Naive thymus-derived CD4-positive, alpha-beta T cell (primary cell): Measurements from ENCODE around the gene GPAT2. TPM values are rescaled to one million over a fixed set of nuclear protein-coding genes. Genes with fewer than 3 reads are reported as not detected.
"Not testable (repeated sequence)": the region's sequence is repeated elsewhere in the genome, so short reads cannot be mapped to it uniquely, and the experiment has no call there.

Experiments used
- ATAC-seq: fragments of 150-1000 bp; cut with Tn5 transposase; 2 replicates; pipeline ENCODE4 v1.10.0; 2021; ENCODE audit warnings: mild to moderate bottlenecking, moderate library complexity
- CTCF ChIA-PET: fragments of 350-600 bp; sonication (Branson Sonifier 250); formaldehyde crosslinking; loops from one replicate; lab custom pipeline; 2021; ENCODE audit warnings: antibody characterized with exemption; lab: Charles Lee
- POLR2A ChIA-PET: fragments of 350-600 bp; sonication (Branson Sonifier 250); formaldehyde crosslinking; loops from one replicate; lab custom pipeline; 2021; ENCODE audit warnings: antibody characterized with exemption, inconsistent platforms; lab: Charles Lee
- DNase-seq, 9 donors: peaks; one replicate each; pipeline versions ENCODE4 v3.0.0 to v3.0.0-alpha.2; 2020 to 2022; ENCODE audit warnings: mixed read lengths in 1 of 9
- H3K27ac ChIP-seq: one replicate; pipeline ENCODE4 v1.7.0; 2013; ENCODE audit warnings: mild to moderate bottlenecking, low read depth, low read length, moderate library complexity
- H3K27me3 ChIP-seq, 2 donors: one replicate each; pipeline ENCODE4 v1.7.0; 2013; ENCODE audit warnings: low read length in 2 of 2, mild to moderate bottlenecking in 2 of 2, moderate library complexity in 2 of 2; ENCODE audit not compliant: control insufficient read depth in 2 of 2, insufficient read depth in 2 of 2
- H3K36me3 ChIP-seq, 3 experiments: 1 replicate in 2 of 3; 2 replicates in 1 of 3; pipeline ENCODE4 v1.7.0; 2013; ENCODE audit warnings: low read length in 3 of 3, mild to moderate bottlenecking in 3 of 3, moderate library complexity in 1 of 3; ENCODE audit not compliant: insufficient read depth in 3 of 3, control insufficient read depth in 2 of 3
- H3K4me1 ChIP-seq, 2 donors: one replicate each; pipeline ENCODE4 v1.7.0; 2013; ENCODE audit warnings: low read length in 2 of 2, mild to moderate bottlenecking in 2 of 2, moderate library complexity in 1 of 2; ENCODE audit not compliant: control insufficient read depth in 2 of 2, insufficient read depth in 2 of 2
- H3K4me3 ChIP-seq: 2 replicates; pipeline ENCODE4 v1.7.0; 2013; ENCODE audit warnings: mild to moderate bottlenecking, low read length
- H3K9me3 ChIP-seq, 3 experiments: 1 replicate in 2 of 3; 2 replicates in 1 of 3; pipeline ENCODE4 v1.7.0; 2013; ENCODE audit warnings: low read length in 3 of 3; ENCODE audit not compliant: control insufficient read depth in 2 of 3
- H3K27ac Mint-ChIP-seq, 9 donors: one replicate each; pipeline ENCODE4 v1.8.0; 2020 to 2022; ENCODE audit warnings: mixed read lengths in 9 of 9, mild to moderate bottlenecking in 8 of 9, moderate library complexity in 5 of 9, inconsistent platforms in 2 of 9
- H3K27me3 Mint-ChIP-seq, 5 donors: one replicate each; pipeline ENCODE4 v1.8.0; 2021 to 2022; ENCODE audit warnings: mixed read lengths in 5 of 5, mild to moderate bottlenecking in 1 of 5
- H3K36me3 Mint-ChIP-seq, 5 donors: one replicate each; pipeline ENCODE4 v1.8.0; 2020 to 2022; ENCODE audit warnings: mixed read lengths in 5 of 5, mild to moderate bottlenecking in 3 of 5, inconsistent platforms in 1 of 5
- H3K4me1 Mint-ChIP-seq, 7 donors: one replicate each; pipeline ENCODE4 v1.8.0; 2020 to 2022; ENCODE audit warnings: mixed read lengths in 7 of 7, mild to moderate bottlenecking in 3 of 7, inconsistent platforms in 1 of 7
- H3K4me3 Mint-ChIP-seq, 10 donors: one replicate each; pipeline ENCODE4 v1.8.0; 2020 to 2022; ENCODE audit warnings: mild to moderate bottlenecking in 10 of 10, mixed read lengths in 10 of 10, moderate library complexity in 6 of 10, inconsistent platforms in 2 of 10
- H3K9me3 Mint-ChIP-seq, 11 donors: one replicate each; pipeline ENCODE4 v1.8.0; 2020 to 2022; ENCODE audit warnings: mixed read lengths in 11 of 11, mild to moderate bottlenecking in 4 of 11, inconsistent platforms in 1 of 11, moderate library complexity in 1 of 11
- intact Hi-C, 2 donors: fragments of 100-400 bp; cut with micrococcal nuclease; formaldehyde crosslinking; loops; one replicate each; pipeline ENCODE4 v1.15.1; 2023
- polyA plus RNA-seq, 2 donors: library from polyadenylated mRNA; unstranded; fragments of 300-500 nt; fragmentation: Illumina TruSeq; gene quantifications; one replicate each; pipeline ENCODE4 v1.2.3, GENCODE V29; 2021
- total RNA-seq, 6 experiments: library from RNA in 5 of 6; stranded (reverse) in 5 of 6; gene quantifications; 1 replicate in 5 of 6; 2 replicates in 1 of 6; pipeline ENCODE4 v1.2.3 and lab custom pipeline; 2021 to 2026

Gene GPAT2
- total and polyA plus RNA-seq, 7 experiments from 2014 or later, result 0.34 to 11.3 (median 3.7) TPM

- H3K4me1 Mint-ChIP-seq, POLR2A ChIA-PET, H3K27ac Mint-ChIP-seq, H3K4me3 Mint-ChIP-seq, H3K27me3 Mint-ChIP-seq, DNase-seq, H3K9me3 ChIP-seq, H3K36me3 ChIP-seq, CTCF ChIA-PET, ATAC-seq, H3K4me1 ChIP-seq, H3K27ac ChIP-seq, H3K27me3 ChIP-seq, H3K36me3 Mint-ChIP-seq, H3K4me3 ChIP-seq, intact Hi-C loops: not testable (repeated sequence)
- peaks cover 0 to 11% (median 4%) of the 10 kb centered on the region in 11 donors for H3K9me3 Mint-ChIP-seq
Observed at GRCh38 chr2:96070351-96070750, 35.6 kb upstream of the GPAT2 start.

- H3K27ac ChIP-seq, H3K27ac Mint-ChIP-seq, H3K4me1 Mint-ChIP-seq, H3K4me3 Mint-ChIP-seq, intact Hi-C loops, CTCF ChIA-PET, H3K4me3 ChIP-seq, H3K4me1 ChIP-seq, H3K36me3 ChIP-seq, H3K9me3 ChIP-seq, POLR2A ChIA-PET, H3K27me3 Mint-ChIP-seq, ATAC-seq, DNase-seq, H3K27me3 ChIP-seq, H3K36me3 Mint-ChIP-seq, H3K9me3 Mint-ChIP-seq: not testable (repeated sequence)
Observed at GRCh38 chr2:96069878-96070277, 35.2 kb upstream of the GPAT2 start.

- CTCF ChIA-PET, H3K4me3 Mint-ChIP-seq, POLR2A ChIA-PET, ATAC-seq, H3K27ac ChIP-seq, H3K27me3 Mint-ChIP-seq, H3K36me3 Mint-ChIP-seq, H3K4me1 ChIP-seq, H3K9me3 ChIP-seq, H3K27me3 ChIP-seq, H3K4me3 ChIP-seq, DNase-seq, H3K27ac Mint-ChIP-seq, H3K9me3 Mint-ChIP-seq, H3K36me3 ChIP-seq, intact Hi-C loops, H3K4me1 Mint-ChIP-seq: not testable (repeated sequence)
Observed at GRCh38 chr2:96067902-96068581, 33.3 kb upstream of the GPAT2 start.

- H3K9me3 ChIP-seq, CTCF ChIA-PET, H3K4me1 Mint-ChIP-seq, H3K27ac ChIP-seq, H3K27me3 Mint-ChIP-seq, POLR2A ChIA-PET, H3K4me3 Mint-ChIP-seq, H3K4me3 ChIP-seq, intact Hi-C loops, H3K4me1 ChIP-seq, ATAC-seq, H3K27me3 ChIP-seq, DNase-seq, H3K9me3 Mint-ChIP-seq, H3K36me3 ChIP-seq, H3K36me3 Mint-ChIP-seq: not testable (repeated sequence)
- peak overlapping the region in 2 of 9 donors; percentile 2 to 6 for H3K27ac Mint-ChIP-seq
Observed at GRCh38 chr2:96067098-96067660, 32.5 kb upstream of the GPAT2 start.

- H3K4me3 ChIP-seq, H3K4me1 ChIP-seq, H3K27me3 Mint-ChIP-seq, H3K9me3 Mint-ChIP-seq, H3K27me3 ChIP-seq, CTCF ChIA-PET, H3K27ac Mint-ChIP-seq, H3K27ac ChIP-seq, intact Hi-C loops, POLR2A ChIA-PET, DNase-seq, H3K4me3 Mint-ChIP-seq, H3K36me3 Mint-ChIP-seq, H3K4me1 Mint-ChIP-seq, H3K9me3 ChIP-seq, H3K36me3 ChIP-seq, ATAC-seq: not testable (repeated sequence)
Observed at GRCh38 chr2:96066511-96066910, 31.8 kb upstream of the GPAT2 start.

GRCh38 chr2:96065954-96066353 is 31.2 kb upstream of the GPAT2 start:
- ATAC-seq, H3K27ac Mint-ChIP-seq, H3K9me3 ChIP-seq, H3K4me3 ChIP-seq, DNase-seq, POLR2A ChIA-PET, H3K27ac ChIP-seq, H3K4me1 ChIP-seq, CTCF ChIA-PET, H3K9me3 Mint-ChIP-seq, H3K4me1 Mint-ChIP-seq, H3K27me3 Mint-ChIP-seq, H3K36me3 Mint-ChIP-seq, intact Hi-C loops, H3K27me3 ChIP-seq, H3K4me3 Mint-ChIP-seq, H3K36me3 ChIP-seq: not testable (repeated sequence)

- peaks cover 0 to 3% (median 0%) of the 10 kb centered on the region in 5 donors for H3K27me3 Mint-ChIP-seq
- POLR2A ChIA-PET, result no interaction called here
- H3K9me3 Mint-ChIP-seq, result no peaks in the 10 kb centered on the region
- no peak for ATAC-seq
- H3K27ac ChIP-seq, result no peak overlapping the region
- no peaks in the 10 kb centered on the region for H3K9me3 ChIP-seq
- no peaks in the 10 kb centered on the region for H3K27me3 ChIP-seq
- H3K4me3 Mint-ChIP-seq, result no peak overlapping the region
- no peaks in the 10 kb centered on the region for H3K36me3 Mint-ChIP-seq
- H3K4me3 ChIP-seq, result no peak overlapping the region
- CTCF ChIA-PET, result no interaction called here
- H3K4me1 ChIP-seq, result no peaks in the 10 kb centered on the region
- H3K36me3 ChIP-seq, result no peaks in the 10 kb centered on the region
- no peak overlapping the region for H3K27ac Mint-ChIP-seq
- no peaks in the 10 kb centered on the region for H3K4me1 Mint-ChIP-seq
- DNase-seq, result no peak
- intact Hi-C loops, result no loop called here
Observed at GRCh38 chr2:96065381-96065930, 30.7 kb upstream of the GPAT2 start.
